Suprapubic skin (tissue), 3 donors: ENCODE data around the gene FCSK.

Source experiments
- POLR2A ChIP-seq, 2 donors: fragments of 450-650 bp; IDR thresholded peaks; one replicate each; pipeline ENCODE4 v1.6.1; 2017; ENCODE audit warnings: antibody characterized with exemption in 2 of 2, mild to moderate bottlenecking in 2 of 2, moderate library complexity in 2 of 2
- TF ChIP-seq, protein P1 (sequence below), 2 donors: fragments of 200-600 bp in 1 of 2; fragments of 450-650 bp in 1 of 2; sonication (generic) in 1 of 2; IDR thresholded peaks; one replicate each; pipeline ENCODE4 v1.5.1; 2016 to 2019; ENCODE audit warnings: antibody characterized with exemption in 2 of 2, mild to moderate bottlenecking in 1 of 2, moderate library complexity in 1 of 2

DNA sequence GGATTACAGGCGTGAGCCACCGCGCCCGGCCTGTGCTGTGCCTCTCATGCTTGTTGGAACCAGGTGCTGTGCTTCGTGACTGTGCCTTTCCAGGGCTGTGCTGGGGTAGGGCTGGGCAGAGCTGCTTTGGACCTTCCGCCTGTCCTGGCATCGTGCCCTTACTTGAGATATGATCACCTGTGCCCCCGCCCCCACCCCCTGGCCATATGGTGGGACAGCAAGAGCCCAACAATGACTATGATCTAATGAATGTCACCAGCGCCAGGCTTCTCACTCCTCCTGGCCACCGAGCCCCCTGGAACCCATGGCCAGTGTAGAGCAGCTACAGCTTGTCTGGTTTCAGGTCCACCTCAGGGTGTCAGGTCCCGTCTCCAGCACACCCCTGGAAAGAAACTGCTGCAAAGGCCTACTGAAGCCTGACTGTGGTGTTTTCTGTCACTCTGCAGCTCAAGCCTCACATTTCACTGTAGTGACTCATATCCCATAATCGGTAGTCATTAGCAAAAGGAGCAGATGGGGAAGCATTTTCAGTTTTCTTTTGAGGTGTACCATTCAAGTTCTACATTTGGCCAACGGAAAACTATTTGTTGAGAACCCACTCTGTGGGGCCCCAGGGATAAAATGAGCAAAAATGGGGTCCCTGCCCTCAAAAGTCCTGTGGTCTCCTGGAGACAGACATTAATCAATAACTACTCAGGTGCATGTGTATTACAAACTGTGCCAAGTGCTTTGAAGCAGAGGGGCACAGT lies 22.1 kb downstream of the FCSK start:
- TF ChIP-seq POLR2A (IDR thresholded peaks at IDR 0.05): no peak
- TF ChIP-seq, protein P1, sequence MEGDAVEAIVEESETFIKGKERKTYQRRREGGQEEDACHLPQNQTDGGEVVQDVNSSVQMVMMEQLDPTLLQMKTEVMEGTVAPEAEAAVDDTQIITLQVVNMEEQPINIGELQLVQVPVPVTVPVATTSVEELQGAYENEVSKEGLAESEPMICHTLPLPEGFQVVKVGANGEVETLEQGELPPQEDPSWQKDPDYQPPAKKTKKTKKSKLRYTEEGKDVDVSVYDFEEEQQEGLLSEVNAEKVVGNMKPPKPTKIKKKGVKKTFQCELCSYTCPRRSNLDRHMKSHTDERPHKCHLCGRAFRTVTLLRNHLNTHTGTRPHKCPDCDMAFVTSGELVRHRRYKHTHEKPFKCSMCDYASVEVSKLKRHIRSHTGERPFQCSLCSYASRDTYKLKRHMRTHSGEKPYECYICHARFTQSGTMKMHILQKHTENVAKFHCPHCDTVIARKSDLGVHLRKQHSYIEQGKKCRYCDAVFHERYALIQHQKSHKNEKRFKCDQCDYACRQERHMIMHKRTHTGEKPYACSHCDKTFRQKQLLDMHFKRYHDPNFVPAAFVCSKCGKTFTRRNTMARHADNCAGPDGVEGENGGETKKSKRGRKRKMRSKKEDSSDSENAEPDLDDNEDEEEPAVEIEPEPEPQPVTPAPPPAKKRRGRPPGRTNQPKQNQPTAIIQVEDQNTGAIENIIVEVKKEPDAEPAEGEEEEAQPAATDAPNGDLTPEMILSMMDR (IDR thresholded peaks at IDR 0.05): no peak
